Measurements from ENCODE around the gene THAP12.

Gene THAP12

GRCh38 chr11:76391811-76392475, 11.0 kb upstream of the THAP12 start:
- H3K4me3 ChIP-seq (ENCODE audit: low read depth, low read length): no peak overlapping the region
- TF ChIP-seq CTCF (IDR thresholded peaks at IDR 0.05; ENCODE audit: low read depth, low read length): no peak

GRCh38 chr11:76391021-76391420, 10.1 kb upstream of the THAP12 start:
- no peak overlapping the region for H3K4me3 ChIP-seq (ENCODE audit: low read depth, low read length)
- no peak for TF ChIP-seq CTCF (IDR thresholded peaks at IDR 0.05; ENCODE audit: low read depth, low read length)

GRCh38 chr11:76388408-76388807, 7.5 kb upstream of the THAP12 start:
- H3K4me3 ChIP-seq (ENCODE audit: low read depth, low read length): no peak overlapping the region
- TF ChIP-seq CTCF (IDR thresholded peaks at IDR 0.05; ENCODE audit: low read depth, low read length): no peak

DNA sequence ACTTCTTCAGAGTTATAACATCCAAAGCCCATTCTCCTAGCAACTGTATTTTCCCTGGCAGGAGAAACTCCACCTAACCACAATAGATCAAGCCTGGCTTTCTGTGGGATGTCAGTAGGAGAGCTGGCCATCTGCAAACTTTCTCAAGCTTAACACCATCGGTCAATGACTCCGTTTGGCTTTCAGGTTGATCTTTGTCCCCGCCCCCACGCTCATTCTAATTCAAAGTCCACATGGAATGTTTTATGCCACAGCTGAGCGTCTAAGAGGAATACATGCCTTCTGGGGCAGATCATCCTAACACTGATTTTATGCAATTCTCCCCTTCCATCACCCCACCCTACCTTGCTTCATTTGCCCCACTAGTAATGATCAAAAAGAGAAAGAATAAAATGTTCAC, 5.0 kb upstream of the THAP12 start:
- H3K4me3 ChIP-seq (ENCODE audit: low read depth, low read length): no peak overlapping the region
- no peak for TF ChIP-seq CTCF (IDR thresholded peaks at IDR 0.05; ENCODE audit: low read depth, low read length)

GRCh38 chr11:76382209-76382608, 1.3 kb upstream of the THAP12 start:
- TF ChIP-seq CTCF (IDR thresholded peaks at IDR 0.05; ENCODE audit: low read depth, low read length): no peak
- no peak overlapping the region for H3K4me3 ChIP-seq (ENCODE audit: low read depth, low read length)

DNA sequence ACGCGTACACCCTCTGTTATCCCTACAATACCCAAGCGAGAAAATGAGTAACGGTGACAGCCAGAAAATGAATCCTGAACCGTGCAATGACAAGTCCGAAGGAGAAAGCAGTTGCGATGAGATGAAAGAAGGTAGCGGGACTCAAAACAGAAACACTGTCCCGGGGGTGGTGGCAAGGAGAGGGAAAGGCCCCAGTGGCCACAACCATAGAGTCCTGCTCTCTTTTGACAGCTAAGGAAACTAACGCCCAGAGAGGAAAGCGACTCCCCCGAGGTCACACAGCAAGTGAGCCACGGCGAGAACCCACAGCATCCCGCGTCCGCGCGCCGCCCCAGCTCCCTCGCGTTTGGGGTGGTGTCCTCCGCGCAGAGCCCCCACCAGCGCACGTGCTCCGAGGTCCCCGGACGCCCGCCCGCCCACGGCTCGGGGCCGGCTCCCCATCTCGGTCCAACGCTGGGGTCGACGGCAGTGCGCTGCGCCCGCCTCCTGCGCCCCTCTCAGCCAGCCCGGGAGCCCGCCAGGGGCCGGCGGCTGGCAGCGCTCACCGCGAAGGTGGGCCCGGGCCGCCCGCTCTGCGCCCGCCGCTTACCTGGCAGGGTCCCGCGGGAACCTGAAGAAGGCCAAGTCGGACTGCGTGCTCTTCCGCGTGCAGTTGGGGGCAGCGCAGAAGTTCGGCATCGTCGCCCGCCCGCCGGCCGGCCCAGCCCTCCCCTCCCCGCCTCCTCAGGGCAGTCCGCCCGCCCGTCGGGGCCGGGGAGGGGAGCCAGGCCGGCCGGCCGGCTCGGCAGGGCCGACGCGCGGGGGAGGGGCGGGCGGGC, 564 bp downstream of the THAP12 start:
- TF ChIP-seq CTCF (IDR thresholded peaks at IDR 0.05; ENCODE audit: low read depth, low read length): no peak
- H3K4me3 ChIP-seq (ENCODE audit: low read depth, low read length): peak overlapping the region; percentile 82

GRCh38 chr11:76379807-76380158, 1.1 kb downstream of the THAP12 start:
- TF ChIP-seq CTCF (IDR thresholded peaks at IDR 0.05; ENCODE audit: low read depth, low read length): no peak
- H3K4me3 ChIP-seq (ENCODE audit: low read depth, low read length): peak overlapping the region; percentile 82

All from WI38 (cell line).